ENCODE results near the gene NPAT.

- no peak for TF ChIP-seq CTCF (IDR thresholded peaks at IDR 0.05 in 4 of 5, conservative IDR thresholded peaks at IDR 0.05 in 1 of 5)
- TF ChIP-seq POLR2A (IDR thresholded peaks at IDR 0.05): no peak
Observed at GRCh38 chr11:108241330-108242037, 19.0 kb upstream of the NPAT start.
